Breast epithelium (tissue), 3 donors: ENCODE data around the gene CUBN.

Experiments used
- POLR2A ChIP-seq: fragments of 450-650 bp; IDR thresholded peaks from one replicate; pipeline ENCODE4 v1.6.1; 2016; ENCODE audit warnings: antibody characterized with exemption, mild to moderate bottlenecking, moderate library complexity
- POLR2AphosphoS5 ChIP-seq, 3 donors: sonication (generic); formaldehyde crosslinking; IDR thresholded peaks; one replicate each; pipeline ENCODE4 v1.6.1; 2017; ENCODE audit warnings: antibody characterized with exemption in 3 of 3
- TF ChIP-seq, protein P1 (sequence below), 3 donors: fragments of 450-650 bp; IDR thresholded peaks; one replicate each; pipeline ENCODE4 v1.5.1; 2016 to 2017; ENCODE audit warnings: antibody characterized with exemption in 3 of 3, mild to moderate bottlenecking in 3 of 3, moderate library complexity in 3 of 3

DNA sequence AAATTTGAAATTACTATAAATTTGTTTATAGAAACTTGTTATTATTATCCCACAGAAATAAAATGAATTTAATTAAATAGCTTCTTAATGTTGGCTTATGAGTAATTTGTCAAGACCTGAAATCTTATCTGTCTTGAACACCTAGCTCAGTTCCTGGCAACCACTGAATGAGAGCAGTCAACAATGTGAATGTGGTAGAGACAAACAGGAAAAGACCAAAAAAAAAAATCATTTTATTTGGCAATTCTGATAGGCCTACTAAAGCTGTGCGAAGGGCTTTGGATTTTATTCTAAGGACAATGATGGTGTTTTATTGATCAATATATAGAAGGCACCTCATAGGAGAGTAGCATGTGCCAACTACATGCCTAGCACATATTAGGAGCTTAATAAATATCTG is 184.6 kb downstream of the CUBN start:
- TF ChIP-seq, protein P1, sequence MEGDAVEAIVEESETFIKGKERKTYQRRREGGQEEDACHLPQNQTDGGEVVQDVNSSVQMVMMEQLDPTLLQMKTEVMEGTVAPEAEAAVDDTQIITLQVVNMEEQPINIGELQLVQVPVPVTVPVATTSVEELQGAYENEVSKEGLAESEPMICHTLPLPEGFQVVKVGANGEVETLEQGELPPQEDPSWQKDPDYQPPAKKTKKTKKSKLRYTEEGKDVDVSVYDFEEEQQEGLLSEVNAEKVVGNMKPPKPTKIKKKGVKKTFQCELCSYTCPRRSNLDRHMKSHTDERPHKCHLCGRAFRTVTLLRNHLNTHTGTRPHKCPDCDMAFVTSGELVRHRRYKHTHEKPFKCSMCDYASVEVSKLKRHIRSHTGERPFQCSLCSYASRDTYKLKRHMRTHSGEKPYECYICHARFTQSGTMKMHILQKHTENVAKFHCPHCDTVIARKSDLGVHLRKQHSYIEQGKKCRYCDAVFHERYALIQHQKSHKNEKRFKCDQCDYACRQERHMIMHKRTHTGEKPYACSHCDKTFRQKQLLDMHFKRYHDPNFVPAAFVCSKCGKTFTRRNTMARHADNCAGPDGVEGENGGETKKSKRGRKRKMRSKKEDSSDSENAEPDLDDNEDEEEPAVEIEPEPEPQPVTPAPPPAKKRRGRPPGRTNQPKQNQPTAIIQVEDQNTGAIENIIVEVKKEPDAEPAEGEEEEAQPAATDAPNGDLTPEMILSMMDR (IDR thresholded peaks at IDR 0.05), result no peak
- TF ChIP-seq POLR2A, result no peak
- no peak for TF ChIP-seq POLR2AphosphoS5 (IDR thresholded peaks at IDR 0.05)
